Neural progenitor cell (in vitro differentiated cells): ENCODE measurements around the gene RASGRP1.

Experiments used
- EZH2 ChIP-seq: fragments of 200-600 bp; sonication (generic); IDR thresholded peaks from 2 replicates; pipeline ENCODE4 v1.6.1; 2017; ENCODE audit warnings: antibody characterized with exemption, mild to moderate bottlenecking, moderate library complexity
- TF ChIP-seq, protein P1 (sequence below): fragments of 200-600 bp; sonication (generic); IDR thresholded peaks from 2 replicates; pipeline ENCODE4 v1.5.1; 2017; ENCODE audit warnings: antibody characterized with exemption, mild to moderate bottlenecking

DNA sequence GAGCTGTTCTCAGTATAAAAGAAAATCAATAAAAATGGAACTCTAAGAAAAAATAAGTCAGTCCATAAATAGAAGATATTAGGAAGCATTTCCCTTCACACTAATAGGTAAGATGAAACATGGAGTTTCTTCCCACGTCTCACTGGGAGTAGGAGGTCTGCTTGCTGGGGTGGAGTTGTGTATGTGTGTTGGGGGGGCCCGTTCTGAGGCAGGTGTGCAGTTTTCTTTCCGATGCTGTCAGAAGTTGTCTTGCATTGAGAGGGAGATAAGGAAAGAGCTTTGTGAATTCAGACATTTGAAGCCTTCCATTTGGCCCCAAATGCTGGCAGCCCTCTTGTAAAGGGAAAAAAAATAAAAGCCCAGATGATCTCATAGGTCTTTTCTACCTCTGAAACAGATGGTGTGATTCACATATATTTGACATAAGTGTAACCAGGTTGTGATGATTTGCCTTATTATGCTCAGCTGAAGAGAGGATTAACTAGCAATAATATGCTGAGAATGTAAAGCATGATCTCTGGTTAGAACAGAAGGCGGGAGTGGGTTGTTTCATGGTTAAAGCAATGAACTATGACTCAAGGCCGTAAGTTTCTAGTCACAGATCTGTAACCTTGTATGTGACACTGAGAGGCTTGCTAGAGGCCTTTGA is 8.8 kb downstream of the RASGRP1 start:
- TF ChIP-seq, protein P1, sequence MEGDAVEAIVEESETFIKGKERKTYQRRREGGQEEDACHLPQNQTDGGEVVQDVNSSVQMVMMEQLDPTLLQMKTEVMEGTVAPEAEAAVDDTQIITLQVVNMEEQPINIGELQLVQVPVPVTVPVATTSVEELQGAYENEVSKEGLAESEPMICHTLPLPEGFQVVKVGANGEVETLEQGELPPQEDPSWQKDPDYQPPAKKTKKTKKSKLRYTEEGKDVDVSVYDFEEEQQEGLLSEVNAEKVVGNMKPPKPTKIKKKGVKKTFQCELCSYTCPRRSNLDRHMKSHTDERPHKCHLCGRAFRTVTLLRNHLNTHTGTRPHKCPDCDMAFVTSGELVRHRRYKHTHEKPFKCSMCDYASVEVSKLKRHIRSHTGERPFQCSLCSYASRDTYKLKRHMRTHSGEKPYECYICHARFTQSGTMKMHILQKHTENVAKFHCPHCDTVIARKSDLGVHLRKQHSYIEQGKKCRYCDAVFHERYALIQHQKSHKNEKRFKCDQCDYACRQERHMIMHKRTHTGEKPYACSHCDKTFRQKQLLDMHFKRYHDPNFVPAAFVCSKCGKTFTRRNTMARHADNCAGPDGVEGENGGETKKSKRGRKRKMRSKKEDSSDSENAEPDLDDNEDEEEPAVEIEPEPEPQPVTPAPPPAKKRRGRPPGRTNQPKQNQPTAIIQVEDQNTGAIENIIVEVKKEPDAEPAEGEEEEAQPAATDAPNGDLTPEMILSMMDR, result no peak
- TF ChIP-seq EZH2, result no peak
